ENCODE results near the gene KRTAP5-4.
"Not testable (repeated sequence)": the region's sequence is repeated elsewhere in the genome, so short reads cannot be mapped to it uniquely, and the experiment has no call there.

Gene KRTAP5-4

DNA sequence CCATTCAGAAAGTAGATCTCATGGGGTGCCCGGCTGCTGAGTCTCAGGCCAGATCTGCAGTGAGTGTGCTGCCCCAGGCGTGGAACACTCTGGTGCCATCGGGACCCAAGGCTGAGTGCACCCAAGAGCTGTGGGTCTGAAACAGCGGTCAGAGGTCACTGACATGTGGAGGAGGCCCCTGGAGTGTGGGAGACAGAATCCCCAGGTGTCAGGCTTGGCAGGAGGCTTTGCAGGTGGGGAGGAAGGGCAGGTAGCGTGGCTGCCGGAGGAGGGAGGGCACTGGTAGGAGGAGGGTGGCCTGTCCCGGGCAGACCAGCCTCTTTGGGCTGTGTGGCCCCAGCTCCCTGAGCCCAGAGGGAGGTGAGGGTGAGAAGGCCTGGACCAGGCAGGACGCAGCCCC lies 43.4 kb upstream of the KRTAP5-4 start:
- Histone ChIP-seq H2AFZ (ENCODE audit: low read depth, low read length) (no peak overlapping the region), H3K4me2 (ENCODE audit: low read length, poor library complexity, severe bottlenecking) (no peak overlapping the region), H3K36me3 (ENCODE audit: control insufficient read depth in 1 of 2, insufficient read depth in 2 of 2, low read depth in 1 of 2, low read length in 2 of 2) (no peaks in the 10 kb centered on the region), H4K8ac (ENCODE audit: low read length) (no peak overlapping the region), H3K4me3 (ENCODE audit: insufficient read depth in 1 of 2, low read depth in 1 of 2, low read length in 2 of 2) (no peak overlapping the region), H2AK5ac (ENCODE audit: low read length, severe bottlenecking) (no peak overlapping the region), H2BK120ac (ENCODE audit: low read depth, low read length) (no peak overlapping the region), H4K91ac (ENCODE audit: low read length) (no peak overlapping the region), H2BK12ac (ENCODE audit: low read length in 2 of 2) (no peak overlapping the region), H2BK5ac (ENCODE audit: low read depth, low read length, poor library complexity, severe bottlenecking) (no peak overlapping the region), H2BK15ac (ENCODE audit: low read depth, poor library complexity, severe bottlenecking) (no peak overlapping the region), H3K27me3 (ENCODE audit: control insufficient read depth in 1 of 2, insufficient read depth in 1 of 2, low read length in 2 of 2) (peaks cover 30 to 35% of the 10 kb centered on the region in 2 experiments), H3K9ac (ENCODE audit: low read length) (no peak overlapping the region), H3K4ac (ENCODE audit: low read depth in 1 of 2, low read length in 2 of 2) (no peak overlapping the region), H3K4me1 (ENCODE audit: control insufficient read depth, insufficient read depth, low read depth, low read length) (peaks cover 1% of the 10 kb centered on the region), H3K18ac (ENCODE audit: low read depth in 1 of 2, low read length in 2 of 2) (no peak overlapping the region), H3K23ac (ENCODE audit: low read length in 2 of 2) (no peak overlapping the region), H3K9me3 (ENCODE audit: control insufficient read depth, low read length) (no peaks in the 10 kb centered on the region), H3K79me1 (replicated peaks; ENCODE audit: low read length, poor library complexity, severe bottlenecking) (no peaks in the 10 kb centered on the region), H3K14ac (ENCODE audit: low read length in 2 of 2) (no peak overlapping the region), H3K27ac (ENCODE audit: low read length, poor library complexity, severe bottlenecking) (no peak overlapping the region)
- 95% methylated on average over 4 of the region's 8 CpGs for WGBS
- no peak for DNase-seq

- not testable (repeated sequence) for DNase-seq; H3K36me3 ChIP-seq (ENCODE audit: control insufficient read depth in 1 of 2, insufficient read depth in 2 of 2, low read depth in 1 of 2, low read length in 2 of 2); H3K18ac ChIP-seq (ENCODE audit: low read depth in 1 of 2, low read length in 2 of 2); H3K23ac ChIP-seq (ENCODE audit: low read length in 2 of 2); H2BK12ac ChIP-seq (ENCODE audit: low read length in 2 of 2); H4K91ac ChIP-seq (ENCODE audit: low read length); H3K4me3 ChIP-seq (ENCODE audit: insufficient read depth in 1 of 2, low read depth in 1 of 2, low read length in 2 of 2); H3K4ac ChIP-seq (ENCODE audit: low read depth in 1 of 2, low read length in 2 of 2); H3K9me3 ChIP-seq (ENCODE audit: control insufficient read depth, low read length); H3K4me2 ChIP-seq (ENCODE audit: low read length, poor library complexity, severe bottlenecking); H2BK120ac ChIP-seq (ENCODE audit: low read depth, low read length); H3K4me1 ChIP-seq (ENCODE audit: control insufficient read depth, insufficient read depth, low read depth, low read length); H2AFZ ChIP-seq (ENCODE audit: low read depth, low read length); H3K27ac ChIP-seq (ENCODE audit: low read length, poor library complexity, severe bottlenecking); H2AK5ac ChIP-seq (ENCODE audit: low read length, severe bottlenecking); H2BK15ac ChIP-seq (ENCODE audit: low read depth, poor library complexity, severe bottlenecking); H2BK5ac ChIP-seq (ENCODE audit: low read depth, low read length, poor library complexity, severe bottlenecking); H3K9ac ChIP-seq (ENCODE audit: low read length); H3K79me1 ChIP-seq (replicated peaks; ENCODE audit: low read length, poor library complexity, severe bottlenecking); H3K14ac ChIP-seq (ENCODE audit: low read length in 2 of 2); H4K8ac ChIP-seq (ENCODE audit: low read length)
- peaks cover 20 to 21% of the 10 kb centered on the region in 2 experiments for H3K27me3 ChIP-seq (ENCODE audit: control insufficient read depth in 1 of 2, insufficient read depth in 1 of 2, low read length in 2 of 2)
- 83% methylated on average over 14 of the region's 18 CpGs for WGBS
Measured at GRCh38 chr11:1662699-1663283, 40.9 kb upstream of the KRTAP5-4 start.

GRCh38 chr11:1661454-1662269 lies 39.7 kb upstream of the KRTAP5-4 start:
- H3K9me3 ChIP-seq (ENCODE audit: control insufficient read depth, low read length); H2BK12ac ChIP-seq (ENCODE audit: low read length in 2 of 2); H2BK15ac ChIP-seq (ENCODE audit: low read depth, poor library complexity, severe bottlenecking); H3K79me1 ChIP-seq (replicated peaks; ENCODE audit: low read length, poor library complexity, severe bottlenecking); H3K27ac ChIP-seq (ENCODE audit: low read length, poor library complexity, severe bottlenecking); H3K18ac ChIP-seq (ENCODE audit: low read depth in 1 of 2, low read length in 2 of 2); H2BK5ac ChIP-seq (ENCODE audit: low read depth, low read length, poor library complexity, severe bottlenecking); H3K4me3 ChIP-seq (ENCODE audit: insufficient read depth in 1 of 2, low read depth in 1 of 2, low read length in 2 of 2); H3K36me3 ChIP-seq (ENCODE audit: control insufficient read depth in 1 of 2, insufficient read depth in 2 of 2, low read depth in 1 of 2, low read length in 2 of 2); H3K4ac ChIP-seq (ENCODE audit: low read depth in 1 of 2, low read length in 2 of 2); H4K8ac ChIP-seq (ENCODE audit: low read length); H3K14ac ChIP-seq (ENCODE audit: low read length in 2 of 2); H2AK5ac ChIP-seq (ENCODE audit: low read length, severe bottlenecking); H3K9ac ChIP-seq (ENCODE audit: low read length); H3K23ac ChIP-seq (ENCODE audit: low read length in 2 of 2); DNase-seq; H3K4me2 ChIP-seq (ENCODE audit: low read length, poor library complexity, severe bottlenecking); H4K91ac ChIP-seq (ENCODE audit: low read length); H2BK120ac ChIP-seq (ENCODE audit: low read depth, low read length); H3K4me1 ChIP-seq (ENCODE audit: control insufficient read depth, insufficient read depth, low read depth, low read length); H2AFZ ChIP-seq (ENCODE audit: low read depth, low read length): not testable (repeated sequence)
- H3K27me3 ChIP-seq (ENCODE audit: control insufficient read depth in 1 of 2, insufficient read depth in 1 of 2, low read length in 2 of 2), result peaks cover 16 to 23% of the 10 kb centered on the region in 2 experiments
- WGBS, result 85% methylated on average over 14 of the region's 25 CpGs

DNA sequence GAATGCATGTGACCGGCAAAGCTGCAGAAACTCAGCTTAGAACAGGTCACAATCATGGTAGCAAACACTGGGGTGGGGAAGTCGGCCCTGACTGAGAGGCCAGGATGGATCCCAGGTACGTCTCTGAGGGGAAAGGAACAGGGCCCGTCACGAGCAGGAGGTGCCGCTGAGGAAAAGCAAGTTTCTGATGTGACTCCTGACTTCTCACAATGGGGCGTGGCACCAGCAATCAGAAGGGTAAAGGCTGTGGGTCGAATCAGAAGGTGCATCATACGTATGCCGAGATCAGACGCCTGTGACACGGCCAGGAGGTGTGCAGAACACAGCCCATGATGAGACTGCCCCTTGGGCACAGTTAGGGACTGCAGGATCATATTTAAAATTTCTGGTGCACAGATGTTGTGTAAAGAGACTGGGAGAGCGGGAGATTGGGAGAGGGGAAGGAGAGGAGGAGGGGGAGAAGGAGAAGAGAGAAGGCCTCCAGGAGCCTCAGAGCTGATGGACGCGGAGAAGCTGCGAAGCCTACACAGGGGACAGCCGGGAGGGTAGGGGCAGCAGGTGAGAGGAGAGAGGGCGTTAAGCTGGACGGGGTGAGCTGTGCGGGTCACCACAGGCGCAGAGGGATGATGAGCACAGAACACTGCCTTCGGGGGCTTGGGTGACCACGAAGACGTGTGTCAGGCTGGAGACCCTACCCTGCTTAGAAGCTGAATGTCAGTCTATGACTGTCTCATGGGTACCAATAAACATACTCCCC lies 38.4 kb upstream of the KRTAP5-4 start:
- Histone ChIP-seq H3K18ac (ENCODE audit: low read depth in 1 of 2, low read length in 2 of 2) (no peak overlapping the region), H3K23ac (ENCODE audit: low read length in 2 of 2) (no peak overlapping the region), H2BK5ac (ENCODE audit: low read depth, low read length, poor library complexity, severe bottlenecking) (no peak overlapping the region), H2BK15ac (ENCODE audit: low read depth, poor library complexity, severe bottlenecking) (no peak overlapping the region), H2BK120ac (ENCODE audit: low read depth, low read length) (peak overlapping the region; percentile 27), H3K27me3 (ENCODE audit: control insufficient read depth in 1 of 2, insufficient read depth in 1 of 2, low read length in 2 of 2) (peaks cover 30 to 34% of the 10 kb centered on the region in 2 experiments), H4K91ac (ENCODE audit: low read length) (no peak overlapping the region), H4K8ac (ENCODE audit: low read length) (no peak overlapping the region), H3K4ac (ENCODE audit: low read depth in 1 of 2, low read length in 2 of 2) (no peak overlapping the region), H3K4me2 (ENCODE audit: low read length, poor library complexity, severe bottlenecking) (no peak overlapping the region), H2BK12ac (ENCODE audit: low read length in 2 of 2) (peak overlapping the region in 1 of 2 experiments; percentile 39), H2AFZ (ENCODE audit: low read depth, low read length) (no peak overlapping the region), H3K79me1 (replicated peaks; ENCODE audit: low read length, poor library complexity, severe bottlenecking) (no peaks in the 10 kb centered on the region), H2AK5ac (ENCODE audit: low read length, severe bottlenecking) (no peak overlapping the region), H3K27ac (ENCODE audit: low read length, poor library complexity, severe bottlenecking) (no peak overlapping the region), H3K14ac (ENCODE audit: low read length in 2 of 2) (no peak overlapping the region), H3K9me3 (ENCODE audit: control insufficient read depth, low read length) (no peaks in the 10 kb centered on the region), H3K4me3 (ENCODE audit: insufficient read depth in 1 of 2, low read depth in 1 of 2, low read length in 2 of 2) (no peak overlapping the region), H3K4me1 (ENCODE audit: control insufficient read depth, insufficient read depth, low read depth, low read length) (peaks cover 1% of the 10 kb centered on the region), H3K36me3 (ENCODE audit: control insufficient read depth in 1 of 2, insufficient read depth in 2 of 2, low read depth in 1 of 2, low read length in 2 of 2) (no peaks in the 10 kb centered on the region), H3K9ac (ENCODE audit: low read length) (no peak overlapping the region)
- DNase-seq, result no peak
- 83% methylated on average over 21 of the region's 24 CpGs for WGBS

All from mesenchymal stem cell (in vitro differentiated cells and primary cell).